ENCODE data around the gene OSBPL8. TPM values are rescaled to one million over a fixed set of nuclear protein-coding genes. Genes with fewer than 3 reads are reported as not detected.

The OSBPL8 gene
- total RNA-seq, 4 donors from 2014 or later = 75.9 to 167 (median 108) TPM

GRCh38 chr12:76308866-76309265 is 250.7 kb downstream of the OSBPL8 start:
- H3K4me3 ChIP-seq (ENCODE audit: low read depth, poor library complexity, severe bottlenecking) = no peak overlapping the region
- no peak for DNase-seq (ENCODE audit: low spot score in 2 of 2)
- TF ChIP-seq, protein P1, sequence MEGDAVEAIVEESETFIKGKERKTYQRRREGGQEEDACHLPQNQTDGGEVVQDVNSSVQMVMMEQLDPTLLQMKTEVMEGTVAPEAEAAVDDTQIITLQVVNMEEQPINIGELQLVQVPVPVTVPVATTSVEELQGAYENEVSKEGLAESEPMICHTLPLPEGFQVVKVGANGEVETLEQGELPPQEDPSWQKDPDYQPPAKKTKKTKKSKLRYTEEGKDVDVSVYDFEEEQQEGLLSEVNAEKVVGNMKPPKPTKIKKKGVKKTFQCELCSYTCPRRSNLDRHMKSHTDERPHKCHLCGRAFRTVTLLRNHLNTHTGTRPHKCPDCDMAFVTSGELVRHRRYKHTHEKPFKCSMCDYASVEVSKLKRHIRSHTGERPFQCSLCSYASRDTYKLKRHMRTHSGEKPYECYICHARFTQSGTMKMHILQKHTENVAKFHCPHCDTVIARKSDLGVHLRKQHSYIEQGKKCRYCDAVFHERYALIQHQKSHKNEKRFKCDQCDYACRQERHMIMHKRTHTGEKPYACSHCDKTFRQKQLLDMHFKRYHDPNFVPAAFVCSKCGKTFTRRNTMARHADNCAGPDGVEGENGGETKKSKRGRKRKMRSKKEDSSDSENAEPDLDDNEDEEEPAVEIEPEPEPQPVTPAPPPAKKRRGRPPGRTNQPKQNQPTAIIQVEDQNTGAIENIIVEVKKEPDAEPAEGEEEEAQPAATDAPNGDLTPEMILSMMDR (IDR thresholded peaks at IDR 0.05) = no peak
- no peak for TF ChIP-seq POLR2A (IDR thresholded peaks at IDR 0.05)
- intact Hi-C loops (cut with DNase I; ENCODE audit: low total_unique reads) = no loop called here
- WGBS, 2 donors = 45 to 48% methylated on average over 3 of the region's 3 CpGs

DNA sequence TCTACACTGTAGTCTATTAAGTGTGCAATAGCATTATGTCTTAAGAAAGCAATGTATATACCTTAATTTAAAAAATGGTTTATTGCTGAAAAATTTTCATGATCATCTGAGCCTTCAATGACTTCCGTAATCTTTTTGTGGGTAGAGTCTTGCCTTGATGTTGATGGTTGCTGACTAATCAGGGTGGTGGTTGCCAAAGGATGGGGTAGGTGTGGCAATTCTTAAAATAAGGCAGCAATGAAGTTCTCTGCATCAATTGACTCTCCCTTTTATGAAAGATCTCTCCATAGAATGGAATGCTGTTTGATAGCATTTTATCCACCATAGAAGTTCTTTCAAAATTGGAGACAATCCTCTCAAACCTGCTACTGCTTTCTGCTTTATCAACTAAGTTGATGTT is 252.5 kb downstream of the OSBPL8 start:
- intact Hi-C loops (cut with DNase I; ENCODE audit: low total_unique reads) = no loop called here
- no peak overlapping the region for H3K4me3 ChIP-seq (ENCODE audit: low read depth, poor library complexity, severe bottlenecking)
- WGBS, 2 donors = 78 to 85% methylated on average over 1 of the region's 1 CpG
- no peak for DNase-seq (ENCODE audit: low spot score in 2 of 2)
- TF ChIP-seq, protein P1 (IDR thresholded peaks at IDR 0.05) = no peak
- TF ChIP-seq POLR2A (IDR thresholded peaks at IDR 0.05) = no peak

GRCh38 chr12:76303989-76304460 is 255.5 kb downstream of the OSBPL8 start:
- WGBS, 2 donors = 82 to 90% methylated on average over 6 of the region's 6 CpGs
- intact Hi-C loops (cut with DNase I; ENCODE audit: low total_unique reads) = no loop called here
- TF ChIP-seq POLR2A (IDR thresholded peaks at IDR 0.05) = no peak
- TF ChIP-seq, protein P1 (IDR thresholded peaks at IDR 0.05) = no peak
- no peak for DNase-seq (ENCODE audit: low spot score in 2 of 2)
- no peak overlapping the region for H3K4me3 ChIP-seq (ENCODE audit: low read depth, poor library complexity, severe bottlenecking)

DNA sequence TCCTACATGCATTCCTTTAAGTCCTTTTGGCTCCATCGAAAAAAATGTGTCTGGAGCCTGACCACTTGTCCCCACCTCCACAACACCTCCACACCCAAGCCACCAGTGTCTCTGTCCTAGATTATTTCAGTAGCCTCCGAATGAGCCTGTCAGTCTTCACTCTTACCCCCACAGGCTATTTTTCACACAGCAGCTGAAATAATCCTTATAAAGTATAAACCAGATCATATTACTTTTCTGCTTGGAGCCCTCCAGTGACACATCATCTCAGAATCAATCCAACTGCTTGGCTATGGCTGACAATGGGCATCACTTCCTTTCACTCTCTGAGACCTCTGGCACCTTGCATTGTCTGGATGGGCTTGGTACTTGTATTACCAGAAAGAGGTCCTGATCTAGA is 256.2 kb downstream of the OSBPL8 start:
- 68 to 77% methylated on average over 2 of the region's 2 CpGs for WGBS, 2 donors
- TF ChIP-seq POLR2A (IDR thresholded peaks at IDR 0.05) = no peak
- TF ChIP-seq, protein P1 (IDR thresholded peaks at IDR 0.05) = no peak
- DNase-seq (ENCODE audit: low spot score in 2 of 2) = no peak
- no peak overlapping the region for H3K4me3 ChIP-seq (ENCODE audit: low read depth, poor library complexity, severe bottlenecking)
- intact Hi-C loops (cut with DNase I; ENCODE audit: low total_unique reads) = no loop called here

Other genes starting within 250 kb of the OSBPL8 start
- 10 to 100 TPM in 2 of 4 donors, 1 to 10 TPM in 2; 7.8 to 14.0 (median 9.6) TPM for gene BBS10, start 211.4 kb downstream of the OSBPL8 start, total RNA-seq
- 10 to 100 TPM; 10.5 to 18.7 (median 13.0) TPM for gene ZDHHC17, start 204.3 kb upstream of the OSBPL8 start, total RNA-seq

All from lower leg skin (tissue), 4 donors.